Liver (tissue), 9 donors: Measurements from ENCODE around the gene TSSC4. TPM values are rescaled to one million over a fixed set of nuclear protein-coding genes. Genes with fewer than 3 reads are reported as not detected.

Experiments used
- DNase-seq: peaks from one replicate; pipeline ENCODE4 v3.0.0-alpha.2; 2017; ENCODE audit warnings: low spot score
- H3K27ac ChIP-seq, 2 donors: one replicate each; pipeline ENCODE4 v1.7.0; 2013; ENCODE audit warnings: inconsistent platforms in 2 of 2, low read length in 2 of 2, control low read depth in 1 of 2, low read depth in 1 of 2, mild to moderate bottlenecking in 1 of 2
- H3K27me3 ChIP-seq, 4 donors: one replicate each; pipeline versions ENCODE4 v1.6.1 to v1.7.0; 2013; ENCODE audit warnings: low read length in 3 of 4, inconsistent platforms in 1 of 4, mild to moderate bottlenecking in 1 of 4, moderate library complexity in 1 of 4; ENCODE audit not compliant: control insufficient read depth in 4 of 4, insufficient read depth in 4 of 4
- H3K36me3 ChIP-seq, 4 donors: one replicate each; pipeline versions ENCODE4 v1.6.1 to v1.7.0; 2013; ENCODE audit warnings: low read length in 3 of 4, mild to moderate bottlenecking in 3 of 4, low read depth in 1 of 4, moderate library complexity in 1 of 4; ENCODE audit not compliant: control insufficient read depth in 4 of 4, insufficient read depth in 3 of 4
- H3K4me1 ChIP-seq, 4 donors: one replicate each; pipeline versions ENCODE4 v1.6.1 to v1.7.0; 2013; ENCODE audit warnings: low read length in 3 of 4, mild to moderate bottlenecking in 3 of 4, moderate library complexity in 1 of 4; ENCODE audit not compliant: control insufficient read depth in 4 of 4, insufficient read depth in 4 of 4
- H3K4me3 ChIP-seq, 3 donors: one replicate each; pipeline versions ENCODE4 v1.6.1 to v1.7.0; 2013; ENCODE audit warnings: low read length in 3 of 3, control low read depth in 1 of 3, low read depth in 1 of 3, mild to moderate bottlenecking in 1 of 3
- H3K9ac ChIP-seq, 2 donors: one replicate each; pipeline ENCODE4 v1.7.0; 2013; ENCODE audit warnings: low read length in 2 of 2, mild to moderate bottlenecking in 2 of 2, moderate library complexity in 2 of 2, control low read depth in 1 of 2, low read depth in 1 of 2
- H3K9me3 ChIP-seq, 4 donors: one replicate each; pipeline versions ENCODE4 v1.6.1 to v1.7.0; 2013; ENCODE audit warnings: low read length in 3 of 4; ENCODE audit not compliant: control insufficient read depth in 4 of 4
- CTCF ChIP-seq: fragments of 150-350 bp; IDR thresholded peaks from 2 replicates; pipeline ENCODE4 v1.5.1; 2017; ENCODE audit warnings: improper control_type of control experiment, low read depth, low read length; ENCODE audit not compliant: missing input control
- FOXA1 ChIP-seq: IDR thresholded peaks from 2 replicates; pipeline ENCODE4 v1.6.1; 2016; ENCODE audit warnings: antibody characterized with exemption
- FOXA2 ChIP-seq: IDR thresholded peaks from 2 replicates; pipeline ENCODE4 v1.6.1; 2016; ENCODE audit warnings: antibody characterized with exemption
- HNF4A ChIP-seq, 2 donors: conservative IDR thresholded peaks; 2 replicates each; pipeline ENCODE4 v1.6.1; 2016; ENCODE audit warnings: antibody characterized with exemption in 2 of 2, mild to moderate bottlenecking in 2 of 2
- HNF4G ChIP-seq: IDR thresholded peaks from 2 replicates; pipeline ENCODE4 v1.6.1; 2016; ENCODE audit warnings: antibody characterized with exemption
- JUND ChIP-seq, 2 donors: IDR thresholded peaks; 2 replicates each; pipeline ENCODE4 v1.6.1; 2016; ENCODE audit warnings: antibody characterized with exemption in 2 of 2
- NR2F2 ChIP-seq: IDR thresholded peaks from 2 replicates; pipeline ENCODE4 v1.6.1; 2016; ENCODE audit warnings: antibody characterized with exemption
- RAD21 ChIP-seq, 2 donors: IDR thresholded peaks; 2 replicates each; pipeline ENCODE4 v1.6.1; 2016; ENCODE audit warnings: antibody characterized with exemption in 2 of 2, mild to moderate bottlenecking in 2 of 2
- REST ChIP-seq: IDR thresholded peaks from 2 replicates; pipeline ENCODE4 v1.6.1; 2016; ENCODE audit warnings: antibody characterized with exemption, mild to moderate bottlenecking
- RXRA ChIP-seq, 2 donors: IDR thresholded peaks; 2 replicates each; pipeline ENCODE4 v1.6.1; 2017 to 2018; ENCODE audit warnings: antibody characterized with exemption in 2 of 2, mild to moderate bottlenecking in 1 of 2
- SP1 ChIP-seq: IDR thresholded peaks from 2 replicates; pipeline ENCODE4 v1.6.1; 2018; ENCODE audit warnings: antibody characterized with exemption, mild to moderate bottlenecking
- TAF1 ChIP-seq: conservative IDR thresholded peaks from 2 replicates; pipeline ENCODE4 v1.6.1; 2016; ENCODE audit warnings: antibody characterized with exemption, mild to moderate bottlenecking
- YY1 ChIP-seq: IDR thresholded peaks from 2 replicates; pipeline ENCODE4 v1.6.1; 2016; ENCODE audit warnings: antibody characterized with exemption, mild to moderate bottlenecking
- ZBTB33 ChIP-seq: IDR thresholded peaks from 2 replicates; pipeline ENCODE4 v1.6.1; 2016; ENCODE audit warnings: antibody characterized with exemption
- WGBS: extraction: QIAGEN DNeasy Blood & Tissue Kit; methylation state at CpG from one replicate; pipeline ENCODE4 v1.1.7; 2013; 5-methylcytosine and 5-hydroxymethylcytosine counted together
- polyA plus RNA-seq, 2 donors: library from polyadenylated mRNA; stranded (reverse) in 1 of 2; unstranded in 1 of 2; fragments of 200-250 nt in 1 of 2; fragments of >200 nt in 1 of 2; fragmentation: Nextera tagmentation in 1 of 2; extraction: Ambion mirVana in 1 of 2; gene quantifications; one replicate each; pipeline versions ENCODE4 v1.2.1 to v1.2.3, GENCODE V29; 2013 to 2015
- total RNA-seq, 2 donors: library from RNA; depleted of rRNA; stranded (reverse); fragments of >200 nt; gene quantifications; one replicate each; pipeline ENCODE4 v1.2.3, GENCODE V29; 2014
- TF ChIP-seq, protein P1 (sequence below): IDR thresholded peaks from 2 replicates; pipeline ENCODE4 v1.6.1; 2016; ENCODE audit warnings: antibody characterized with exemption
- TF ChIP-seq, protein P2 (sequence below): IDR thresholded peaks from 2 replicates; pipeline ENCODE4 v1.6.1; 2016; ENCODE audit warnings: antibody characterized with exemption
- donor health status: healthy.
- donor health status: healthy.
- donor health status: healthy.
- donor health status: healthy.
- donor health status: healthy.

Gene TSSC4
- total and polyA plus RNA-seq, 4 donors = 15.8 to 19.1 (median 17.6) TPM

DNA sequence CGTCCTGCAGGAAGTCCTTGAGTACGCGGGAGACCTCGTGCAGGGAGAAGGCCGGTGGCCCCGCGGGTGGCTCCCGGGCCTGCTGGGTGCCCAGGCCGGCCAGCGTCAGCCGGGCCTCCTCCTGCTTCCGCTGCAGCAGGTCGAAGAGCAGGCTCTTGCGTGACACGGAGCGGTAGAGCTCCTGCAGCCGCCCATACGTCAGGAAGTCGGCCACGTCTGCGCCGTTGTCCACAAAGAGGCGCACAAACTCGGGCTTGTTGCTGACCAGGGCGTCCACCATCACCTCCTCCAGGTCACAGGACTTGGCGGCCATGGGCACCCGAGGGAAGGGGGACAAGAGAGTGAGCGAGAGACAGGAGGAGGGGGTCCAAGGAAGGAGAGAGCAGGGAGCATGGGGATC is 14.6 kb downstream of the TSSC4 start:
- Histone ChIP-seq H3K36me3 (no peaks in the 10 kb centered on the region), H3K9me3 (no peaks in the 10 kb centered on the region), H3K4me3 (no peak overlapping the region), H3K4me1 (peaks cover 0 to 5% (median 0%) of the 10 kb centered on the region in 4 donors), H3K27ac (no peak overlapping the region), H3K9ac (no peak overlapping the region), H3K27me3 (no peaks in the 10 kb centered on the region)
- no peak for TF ChIP-seq REST
- TF ChIP-seq ZBTB33 = no peak
- TF ChIP-seq, protein P1, sequence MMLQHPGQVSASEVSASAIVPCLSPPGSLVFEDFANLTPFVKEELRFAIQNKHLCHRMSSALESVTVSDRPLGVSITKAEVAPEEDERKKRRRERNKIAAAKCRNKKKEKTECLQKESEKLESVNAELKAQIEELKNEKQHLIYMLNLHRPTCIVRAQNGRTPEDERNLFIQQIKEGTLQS = no peak
- DNase-seq = no peak
- WGBS = 91% methylated on average over 28 of the region's 28 CpGs

- Histone ChIP-seq H3K27me3 (no peaks in the 10 kb centered on the region), H3K36me3 (no peaks in the 10 kb centered on the region), H3K4me1 (peaks cover 0 to 7% (median under 1%) of the 10 kb centered on the region in 4 donors), H3K27ac (no peak overlapping the region), H3K9ac (no peak overlapping the region), H3K9me3 (no peaks in the 10 kb centered on the region), H3K4me3 (no peak overlapping the region)
- TF ChIP-seq FOXA1 = no peak
- TF ChIP-seq ZBTB33 = no peak
- no peak for TF ChIP-seq JUND (IDR thresholded peaks at IDR 0.05)
- no peak for TF ChIP-seq HNF4A (conservative IDR thresholded peaks at IDR 0.05)
- no peak for TF ChIP-seq HNF4G
- no peak for TF ChIP-seq SP1
- TF ChIP-seq RAD21 (IDR thresholded peaks at IDR 0.05) = no peak
- no peak for TF ChIP-seq YY1
- TF ChIP-seq FOXA2 = no peak
- TF ChIP-seq CTCF = no peak
- TF ChIP-seq, protein P2, sequence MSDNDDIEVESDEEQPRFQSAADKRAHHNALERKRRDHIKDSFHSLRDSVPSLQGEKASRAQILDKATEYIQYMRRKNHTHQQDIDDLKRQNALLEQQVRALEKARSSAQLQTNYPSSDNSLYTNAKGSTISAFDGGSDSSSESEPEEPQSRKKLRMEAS = no peak
- no peak for TF ChIP-seq TAF1
- TF ChIP-seq, protein P1 = no peak
- no peak for TF ChIP-seq RXRA (IDR thresholded peaks at IDR 0.05)
- TF ChIP-seq NR2F2 = no peak
- no peak for TF ChIP-seq REST
- DNase-seq = no peak
- WGBS = 86% methylated on average over 34 of the region's 34 CpGs
These were observed 15.2 kb downstream of the TSSC4 start for GRCh38 chr11:2415601-2416380.
